GM18526 (cell line): ENCODE measurements around the gene CAPN5.

Experiments used
- POLR2A ChIP-seq: IDR thresholded peaks from 3 replicates; pipeline ENCODE4 v1.6.1; 2011; ENCODE audit not compliant: insufficient read length; ENCODE audit errors: extremely low read depth

The CAPN5 gene

DNA sequence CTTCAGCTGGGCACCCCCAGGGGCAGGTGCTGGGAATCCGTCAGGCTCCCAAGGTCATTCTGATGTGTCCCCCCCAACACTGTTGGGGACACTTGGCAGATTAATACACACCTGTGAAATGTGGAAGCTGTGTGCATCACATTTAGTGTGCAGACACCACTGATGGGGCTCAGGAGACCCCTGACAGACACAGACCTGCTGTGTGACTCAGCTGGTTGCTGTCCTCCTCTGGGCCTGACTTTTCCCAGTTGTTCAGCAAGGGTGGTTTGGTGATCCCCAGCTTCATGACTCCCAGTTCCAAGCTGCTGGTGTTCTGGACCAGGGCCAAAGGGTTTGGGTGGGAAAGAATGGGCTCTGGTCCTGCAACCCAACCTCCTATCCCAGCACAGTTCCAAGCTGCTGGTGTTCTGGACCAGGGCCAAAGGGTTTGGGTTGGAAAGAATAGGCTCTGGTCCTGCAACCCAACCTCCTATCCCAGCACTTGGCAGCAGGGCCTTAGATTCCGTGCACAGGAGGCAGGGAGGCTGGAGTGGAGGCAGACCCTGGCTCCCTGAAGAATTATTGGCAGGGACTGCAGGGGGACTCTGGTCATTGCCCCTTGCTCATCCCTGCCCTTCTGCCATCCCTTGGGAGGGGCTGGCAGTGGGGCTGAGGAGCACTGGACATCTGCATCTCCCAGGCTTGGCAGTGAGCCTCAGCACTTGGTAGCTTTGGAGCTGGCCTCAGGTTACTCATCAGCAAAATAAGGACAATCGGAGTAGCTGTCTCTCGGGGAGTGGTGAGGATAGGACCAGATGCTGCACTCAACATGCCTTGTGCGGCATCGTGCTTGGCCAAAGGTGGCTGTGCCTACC, 27.4 kb downstream of the CAPN5 start:
- no peak for TF ChIP-seq POLR2A

DNA sequence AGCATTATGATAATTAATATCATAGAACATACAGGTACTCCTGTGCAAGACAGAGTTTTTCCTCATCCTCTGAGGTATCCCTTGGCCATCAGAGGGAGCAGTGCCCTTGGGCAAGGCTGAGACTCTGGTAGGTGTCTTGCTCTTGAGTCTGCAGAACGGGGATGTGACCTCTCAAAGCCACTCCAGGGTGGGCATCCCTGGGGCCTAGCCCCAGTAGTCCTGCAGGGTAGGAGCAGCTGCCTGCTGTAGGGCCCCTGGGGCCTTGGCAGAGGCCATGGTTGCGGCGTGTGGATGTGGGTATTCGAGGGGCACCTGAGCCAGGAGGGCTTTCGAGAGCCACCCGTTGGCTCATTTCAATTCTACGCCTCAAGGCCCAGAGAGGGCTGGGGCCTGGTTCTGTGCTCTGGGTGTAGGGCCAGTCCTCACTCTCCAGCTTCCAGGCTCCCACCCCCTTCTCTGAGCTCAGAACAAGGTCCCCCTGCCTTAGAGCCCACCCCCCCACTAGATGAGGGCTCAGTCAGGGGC, 28.1 kb downstream of the CAPN5 start:
- TF ChIP-seq POLR2A, result no peak

DNA sequence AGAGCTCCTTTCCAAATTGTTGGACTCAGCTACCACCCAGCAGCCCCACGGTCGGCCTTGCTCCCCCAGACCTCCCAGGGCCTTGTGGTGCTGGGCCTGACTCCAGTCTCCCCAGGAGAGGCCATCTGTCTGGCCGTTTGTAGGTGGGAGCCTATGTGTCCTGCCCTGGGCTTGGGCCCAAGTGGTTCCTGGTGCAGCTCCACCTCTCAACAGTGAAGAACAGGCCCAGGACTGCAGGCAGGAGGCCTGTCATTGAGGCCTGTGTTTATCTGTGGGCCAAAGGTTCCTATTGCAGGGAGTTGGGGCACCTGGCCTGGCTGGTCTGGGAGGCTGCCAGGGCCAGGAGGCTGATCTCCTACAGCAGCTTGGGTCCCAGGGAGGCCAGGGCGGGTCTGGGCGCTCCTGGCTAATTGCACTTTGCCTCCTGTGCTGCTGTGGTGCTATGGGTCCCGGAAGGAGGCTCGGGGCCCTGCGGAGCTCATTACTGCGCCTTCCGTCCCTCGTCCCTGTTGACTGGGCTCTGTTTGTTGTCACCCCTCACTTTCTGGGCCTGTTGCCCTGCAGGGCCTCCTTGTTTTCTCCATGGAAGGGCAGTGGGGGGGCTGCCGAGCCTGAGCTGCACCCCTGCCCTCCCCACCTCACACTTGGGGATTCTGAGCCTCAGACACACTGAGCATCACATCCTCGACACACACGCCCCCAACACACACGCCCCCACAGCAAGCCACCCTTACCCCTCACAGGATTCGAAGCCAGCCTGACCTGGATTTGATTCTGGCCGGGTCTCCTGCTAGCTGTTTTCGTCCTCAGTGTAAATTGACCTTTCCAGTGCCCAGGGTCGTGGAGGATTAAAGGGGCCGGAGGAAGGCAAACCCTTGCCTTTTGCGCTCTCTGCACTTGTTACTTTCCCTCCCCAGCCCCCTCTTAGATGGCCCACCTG, 29.1 kb downstream of the CAPN5 start:
- TF ChIP-seq POLR2A, result no peak

DNA sequence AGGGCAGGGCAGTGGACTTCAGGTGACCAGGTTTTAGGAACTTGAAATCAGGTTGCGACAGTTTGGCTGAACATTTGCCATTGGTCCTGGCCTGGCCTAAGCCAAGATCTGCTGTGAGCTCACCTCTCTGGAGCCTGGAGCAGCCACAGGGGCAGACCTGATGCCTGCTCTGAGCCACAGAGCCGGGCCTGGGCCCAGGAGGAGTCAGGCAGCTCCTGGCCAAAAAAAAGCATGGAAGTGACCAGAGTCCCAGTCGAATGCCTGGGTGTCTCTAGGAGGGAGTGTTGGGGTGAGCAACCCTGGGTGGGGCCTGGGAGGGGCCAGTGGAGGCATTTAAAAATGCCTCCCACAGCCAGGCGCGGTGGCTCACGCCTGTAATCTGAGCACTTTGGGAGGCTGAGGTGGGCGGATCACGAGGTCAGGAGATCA, 29.8 kb downstream of the CAPN5 start:
- TF ChIP-seq POLR2A, result no peak

DNA sequence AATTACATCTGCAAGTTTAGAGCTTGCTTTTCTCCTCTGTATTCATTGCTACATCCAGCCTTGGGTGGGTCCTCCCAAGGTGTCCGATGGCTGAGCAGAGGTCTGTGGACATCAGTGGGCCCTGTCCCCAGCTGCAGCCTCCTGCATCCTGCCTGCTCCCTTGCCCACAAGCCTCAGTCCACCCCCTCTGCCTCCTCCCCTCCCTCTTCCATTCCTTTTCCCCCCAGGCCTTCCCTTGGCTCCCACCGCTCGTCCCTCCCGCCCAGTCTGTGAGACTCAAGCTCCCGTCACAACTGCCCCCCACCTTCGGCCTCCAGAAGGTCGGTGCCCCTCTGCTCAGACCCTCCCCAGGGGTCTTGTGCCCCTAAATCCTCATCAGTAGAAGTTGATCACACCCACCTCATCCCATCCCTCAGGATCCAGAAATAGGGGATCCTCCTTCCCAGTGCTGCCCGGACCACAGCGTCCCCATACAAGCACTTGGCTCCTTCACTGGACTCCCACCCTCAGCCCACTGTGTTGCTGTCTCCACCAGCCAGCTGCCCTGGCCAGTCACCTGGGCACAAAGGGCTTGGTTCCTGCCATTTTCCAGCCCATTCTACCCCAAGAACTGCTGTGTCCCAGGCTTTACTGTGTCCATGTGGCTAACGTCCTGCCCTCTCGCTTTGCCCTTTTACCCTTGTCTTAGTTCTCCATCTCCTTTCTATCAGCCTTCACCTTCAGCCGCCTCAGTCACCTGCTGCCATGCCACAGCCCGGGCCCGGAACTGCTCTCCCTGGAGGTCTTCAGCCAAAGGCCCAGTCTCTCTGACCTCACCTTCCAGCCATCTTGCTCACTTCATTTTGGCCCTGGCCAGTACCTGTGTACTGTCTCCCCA, 33.6 kb downstream of the CAPN5 start:
- TF ChIP-seq POLR2A, result no peak

DNA sequence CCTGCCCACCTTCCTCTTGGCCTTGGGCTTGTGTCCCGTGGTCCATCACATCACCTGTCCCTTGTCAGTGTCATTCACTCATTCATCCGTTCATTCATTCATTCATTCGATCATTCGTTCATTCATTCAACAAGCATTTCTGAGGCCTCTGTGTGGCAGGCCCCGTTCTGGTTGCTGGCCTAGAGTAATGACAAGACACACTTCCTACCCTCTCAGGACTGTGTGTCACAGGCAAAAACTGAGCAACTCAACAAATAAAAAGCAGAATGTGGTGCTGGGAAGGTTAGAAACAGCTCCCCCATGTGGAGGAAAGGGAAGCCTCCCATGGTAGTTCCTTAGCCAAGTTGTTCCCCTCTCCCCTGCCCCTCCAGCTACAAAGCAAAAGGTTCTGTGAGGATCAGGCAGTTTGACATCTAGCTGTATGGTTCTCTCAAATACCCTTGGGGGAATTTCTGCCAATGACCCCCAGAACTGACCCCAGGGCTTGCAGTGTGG, 34.3 kb downstream of the CAPN5 start:
- TF ChIP-seq POLR2A, result no peak

DNA sequence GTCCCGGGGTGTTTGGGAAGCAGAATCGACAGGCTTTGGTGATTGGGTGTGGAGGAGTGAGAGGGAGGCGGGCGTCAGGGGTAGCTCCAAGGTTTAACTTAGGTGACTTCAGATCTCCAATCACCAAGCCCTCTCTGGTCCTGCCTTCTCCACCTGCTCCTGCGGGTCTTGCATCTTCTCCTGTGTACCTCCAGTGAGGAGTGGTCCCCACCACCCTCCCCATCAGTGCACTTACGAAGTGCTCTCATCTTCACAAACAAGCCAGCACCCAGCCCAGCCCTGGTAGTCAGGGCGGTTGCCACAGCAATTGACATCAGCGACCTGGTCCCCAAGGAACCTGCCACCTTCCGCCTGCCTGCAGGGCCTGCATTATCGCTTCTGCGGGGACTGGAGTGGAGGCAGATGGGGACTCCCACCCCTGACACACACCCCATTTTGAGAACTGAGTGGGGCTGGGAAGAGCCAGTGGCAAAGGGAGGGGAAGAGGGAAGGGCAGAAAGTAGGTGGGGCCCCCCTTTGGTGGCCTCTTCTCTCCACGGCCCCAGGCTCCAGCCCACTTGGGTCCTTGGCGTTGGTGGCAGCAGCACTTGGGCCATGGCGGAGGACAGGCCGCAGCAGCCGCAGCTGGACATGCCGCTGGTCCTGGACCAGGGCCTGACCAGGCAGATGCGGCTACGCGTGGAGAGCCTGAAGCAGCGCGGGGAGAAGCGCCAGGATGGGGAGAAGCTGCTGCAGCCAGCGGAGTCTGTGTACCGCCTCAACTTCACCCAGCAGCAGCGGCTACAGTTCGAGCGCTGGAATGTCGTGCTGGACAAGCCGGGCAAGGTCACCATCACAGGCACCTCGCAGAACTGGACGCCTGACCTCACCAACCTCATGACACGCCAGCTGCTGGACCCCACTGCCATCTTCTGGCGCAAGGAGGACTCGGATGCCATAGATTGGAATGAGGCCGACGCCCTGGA, 35.8 kb downstream of the CAPN5 start, which contains the start of gene OMP:
Gene OMP (plus strand): TSS at position 595 of the 965 bp plus-strand sequence. CDS start 0 bp downstream, at position 595.
- TF ChIP-seq POLR2A, result no peak

DNA sequence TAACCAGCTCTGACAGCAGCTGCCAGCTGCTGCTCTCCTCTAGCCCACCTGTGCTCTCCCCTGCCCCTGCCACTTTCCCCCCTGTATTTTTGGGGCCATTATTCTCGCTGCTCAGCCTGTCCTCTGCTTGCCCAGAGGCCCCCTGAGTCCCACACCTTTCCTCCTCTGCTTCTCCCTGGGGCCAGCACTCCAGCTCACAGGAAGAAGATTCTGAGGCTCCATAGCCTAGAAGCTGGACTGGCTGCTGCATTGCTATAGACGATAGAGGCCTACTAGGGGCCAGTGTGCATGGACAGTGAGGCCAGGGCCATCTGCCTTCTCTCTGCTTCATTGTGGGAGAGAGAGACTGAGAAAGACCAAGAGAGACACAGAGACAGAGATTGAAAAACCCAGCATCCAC, 36.5 kb downstream of the CAPN5 start:
- no peak for TF ChIP-seq POLR2A

DNA sequence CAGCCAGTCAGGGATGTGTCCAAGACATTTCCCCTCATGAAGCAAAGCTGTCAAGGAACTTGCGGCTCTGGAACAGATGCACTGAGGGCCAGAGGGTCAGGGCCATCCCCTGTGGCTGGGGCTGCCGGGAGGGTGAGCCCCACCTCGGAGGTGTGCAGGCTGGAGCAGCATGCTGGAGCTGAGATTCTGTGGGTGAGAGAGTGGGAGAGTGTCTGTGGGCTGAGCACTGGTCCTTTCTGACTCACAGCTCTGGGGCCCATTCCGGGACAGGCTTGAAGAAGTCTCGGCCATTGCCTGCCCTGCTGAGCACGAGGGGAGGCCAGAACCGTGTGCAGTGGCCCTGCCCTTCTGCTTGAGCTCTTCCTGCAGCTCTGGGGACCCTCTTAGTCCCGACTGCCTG, 38.0 kb downstream of the CAPN5 start:
- TF ChIP-seq POLR2A, result no peak

DNA sequence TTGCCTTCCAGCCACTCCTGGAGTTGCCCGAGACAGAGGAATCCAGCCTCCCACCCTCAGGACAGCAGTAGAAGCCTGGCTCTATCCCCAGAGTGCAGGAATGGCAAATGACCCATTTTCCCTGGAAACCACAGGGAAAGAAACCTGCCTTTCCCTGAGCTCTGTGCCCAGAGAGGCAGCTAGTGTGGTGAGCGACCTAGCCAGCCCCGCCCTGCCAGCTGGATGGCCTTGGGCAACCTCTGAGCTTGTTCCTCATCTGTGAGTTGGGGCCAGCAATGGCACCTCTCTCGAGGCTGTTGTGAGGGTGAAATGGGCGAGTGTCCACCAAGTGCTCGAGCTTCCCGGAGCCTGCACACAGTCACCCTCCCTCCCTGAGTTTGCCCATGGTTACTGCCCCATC, 39.5 kb downstream of the CAPN5 start:
- no peak for TF ChIP-seq POLR2A

DNA sequence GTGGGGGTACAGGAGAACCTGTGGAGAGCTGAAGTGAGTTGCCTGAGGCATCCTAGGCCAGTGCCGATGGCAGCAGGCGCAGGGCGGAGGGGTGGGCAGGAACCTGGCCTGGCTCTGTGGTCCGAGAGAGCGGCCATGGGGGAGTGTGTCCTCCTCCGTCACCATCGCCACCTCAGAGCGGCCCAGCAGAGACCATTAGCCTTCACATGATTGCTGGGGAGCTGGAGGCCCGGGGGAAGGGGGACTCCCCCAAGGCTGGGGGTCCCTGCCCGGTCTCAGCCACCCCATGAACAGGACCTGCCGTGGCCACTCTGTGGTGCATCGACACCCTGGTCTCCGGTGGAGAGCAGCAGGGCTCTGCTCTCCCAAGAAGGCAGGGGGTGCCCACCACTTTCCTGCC, 40.0 kb downstream of the CAPN5 start:
- TF ChIP-seq POLR2A, result no peak

DNA sequence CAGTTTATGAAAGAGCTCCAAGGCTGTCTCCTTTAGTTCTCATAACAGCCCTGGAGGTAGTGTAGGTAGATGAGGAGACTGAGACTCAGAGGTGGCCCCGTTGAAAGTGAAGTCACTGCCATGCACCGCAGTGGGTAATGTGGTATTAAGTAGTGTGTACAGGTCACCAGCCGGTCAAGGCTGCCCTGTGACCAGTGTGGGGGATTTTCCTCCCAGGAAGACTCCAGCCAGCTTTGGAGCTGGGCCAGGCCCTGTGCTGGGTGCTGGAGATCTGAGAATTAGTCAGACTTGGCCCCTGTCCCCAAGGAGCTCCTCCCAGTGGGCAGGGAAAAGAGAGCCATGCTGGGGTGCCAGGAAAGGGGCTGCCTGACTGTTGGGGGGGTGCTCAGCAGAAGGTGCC, 41.2 kb downstream of the CAPN5 start:
- TF ChIP-seq POLR2A, result no peak

DNA sequence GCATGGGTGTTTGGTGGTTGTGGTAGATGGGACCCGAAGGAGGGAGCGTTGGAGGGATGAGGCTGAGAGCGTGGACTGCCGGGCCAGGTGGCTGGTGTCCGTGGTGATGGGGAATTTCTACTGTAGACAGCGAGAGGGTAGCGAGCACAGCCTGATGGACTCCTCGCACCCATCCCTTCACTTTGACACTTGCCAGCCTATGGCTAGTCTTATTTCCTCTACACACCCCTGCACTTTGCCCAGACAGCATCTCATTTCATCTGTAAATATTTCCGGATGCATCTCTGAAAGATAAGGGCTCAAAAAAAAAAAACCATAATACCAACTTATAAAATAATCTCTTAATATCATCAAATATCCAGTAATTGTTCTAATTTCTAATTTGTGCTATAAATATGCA, 41.7 kb downstream of the CAPN5 start:
- TF ChIP-seq POLR2A, result no peak

DNA sequence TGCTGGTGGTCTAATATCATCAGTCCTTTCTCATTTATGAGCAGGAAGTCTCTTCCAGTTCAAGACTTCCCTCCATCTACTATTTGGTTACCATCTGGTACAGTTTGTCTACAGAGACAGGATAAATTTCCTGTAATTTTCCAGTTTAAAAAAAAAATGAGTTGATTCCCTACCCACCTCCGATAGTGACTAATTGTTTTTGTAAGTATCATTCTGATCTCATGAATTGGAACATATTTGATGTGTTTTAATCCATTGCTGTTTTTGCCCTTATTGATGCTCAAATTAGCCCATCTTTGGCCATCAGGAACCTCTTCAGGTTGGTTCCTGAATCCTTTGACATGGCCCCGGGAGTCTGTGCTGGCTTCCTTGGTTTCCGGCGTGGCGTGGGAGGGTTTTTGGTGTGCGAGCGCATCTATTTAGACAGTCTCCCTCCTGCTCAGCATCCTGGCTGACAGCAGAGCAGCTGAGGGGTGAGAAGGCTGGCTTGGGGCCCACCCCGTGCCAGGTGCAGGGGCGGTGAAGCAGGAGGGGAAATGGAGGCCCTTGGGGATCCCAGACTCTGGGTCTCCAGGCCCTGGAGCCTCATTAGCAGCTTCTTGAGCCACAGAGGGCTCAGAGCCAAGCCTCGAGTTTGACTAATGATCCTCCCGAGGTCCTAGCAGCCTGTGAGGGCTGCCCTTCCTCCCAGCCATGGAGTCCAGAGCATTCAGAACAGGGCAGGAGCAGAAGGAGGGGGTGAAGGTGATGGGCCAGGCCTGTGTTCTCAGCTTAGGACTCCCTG, 42.7 kb downstream of the CAPN5 start:
- TF ChIP-seq POLR2A, result no peak
